Skeletal muscle satellite cell (primary cell): ENCODE measurements around the gene TCHH.
"Not testable (repeated sequence)": the region's sequence is repeated elsewhere in the genome, so short reads cannot be mapped to it uniquely, and the experiment has no call there.

Source experiments
- H3K27me3 ChIP-seq: 2 replicates; pipeline ENCODE4 v1.7.0; 2013; ENCODE audit warnings: low read length; ENCODE audit not compliant: control insufficient read depth, insufficient read depth
- H3K36me3 ChIP-seq: 2 replicates; pipeline ENCODE4 v1.7.0; 2013; ENCODE audit warnings: mild to moderate bottlenecking, control low read depth, low read length; ENCODE audit not compliant: insufficient read depth
- H3K4me1 ChIP-seq: 2 replicates; pipeline ENCODE4 v1.7.0; 2013; ENCODE audit warnings: low read length; ENCODE audit not compliant: control insufficient read depth, insufficient read depth
- H3K4me2 ChIP-seq: 2 replicates; pipeline ENCODE4 v1.7.0; 2013; ENCODE audit warnings: mild to moderate bottlenecking, low read length
- H3K4me3 ChIP-seq: 2 replicates; pipeline ENCODE4 v1.7.0; 2013; ENCODE audit warnings: low read length
- H3K9ac ChIP-seq: 2 replicates; pipeline ENCODE4 v1.7.0; 2013; ENCODE audit warnings: mild to moderate bottlenecking, low read depth, low read length, moderate library complexity
- H3K9me3 ChIP-seq: replicated peaks from 2 replicates; pipeline ENCODE4 v1.7.0; 2013; ENCODE audit warnings: mild to moderate bottlenecking, control low read depth, low read length

The TCHH gene

DNA sequence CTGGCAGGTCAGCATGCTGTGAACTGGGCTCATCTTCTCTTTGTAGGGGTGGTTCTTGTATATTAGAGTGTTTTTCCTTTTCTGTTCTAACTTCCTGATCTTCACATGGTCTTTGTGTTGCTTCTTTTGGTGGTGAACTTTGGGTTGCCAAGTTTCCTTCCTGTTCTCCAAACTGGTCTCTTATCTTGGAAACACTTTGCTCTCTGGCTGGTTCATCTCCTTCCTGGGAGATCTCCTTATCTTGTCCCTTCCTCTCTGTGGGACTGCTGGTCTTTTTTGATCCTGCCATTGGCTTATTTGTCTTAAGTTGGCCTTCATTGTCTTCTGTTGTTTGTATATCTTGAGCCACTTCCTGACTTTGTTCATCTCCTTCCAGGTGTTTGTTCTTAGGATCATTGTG is 28.5 kb downstream of the TCHH start:
- Histone ChIP-seq H3K27me3 (peaks cover 54% of the 10 kb centered on the region), H3K36me3 (no peaks in the 10 kb centered on the region), H3K9me3 (no peaks in the 10 kb centered on the region), H3K4me2 (no peak overlapping the region), H3K4me3 (no peak overlapping the region), H3K9ac (no peak overlapping the region), H3K4me1 (no peaks in the 10 kb centered on the region)

DNA sequence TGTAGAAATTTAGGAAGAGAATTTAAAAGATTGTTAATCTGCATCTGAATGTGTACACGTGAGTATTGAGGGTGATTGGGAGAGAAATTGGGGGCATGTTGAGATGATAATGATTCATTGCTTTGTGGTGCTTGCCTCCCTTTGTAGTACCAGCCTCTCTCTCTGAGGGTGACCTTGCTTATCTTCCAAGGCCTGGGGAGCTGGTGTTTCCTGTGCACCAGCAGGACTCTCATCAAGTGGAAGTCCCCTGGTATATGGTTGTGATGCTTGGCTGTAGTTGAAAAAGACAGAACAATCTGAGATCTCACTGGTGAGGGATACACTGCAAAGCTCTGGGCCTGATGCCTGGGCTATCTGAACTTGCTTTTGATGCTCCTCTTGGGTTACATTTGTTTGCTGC is 30.4 kb downstream of the TCHH start:
- peaks cover 49% of the 10 kb centered on the region for H3K27me3 ChIP-seq
- no peaks in the 10 kb centered on the region for H3K36me3 ChIP-seq
- H3K9me3 ChIP-seq, result no peaks in the 10 kb centered on the region
- no peak overlapping the region for H3K4me3 ChIP-seq
- no peak overlapping the region for H3K9ac ChIP-seq
- H3K4me2 ChIP-seq, result no peak overlapping the region
- no peaks in the 10 kb centered on the region for H3K4me1 ChIP-seq

DNA sequence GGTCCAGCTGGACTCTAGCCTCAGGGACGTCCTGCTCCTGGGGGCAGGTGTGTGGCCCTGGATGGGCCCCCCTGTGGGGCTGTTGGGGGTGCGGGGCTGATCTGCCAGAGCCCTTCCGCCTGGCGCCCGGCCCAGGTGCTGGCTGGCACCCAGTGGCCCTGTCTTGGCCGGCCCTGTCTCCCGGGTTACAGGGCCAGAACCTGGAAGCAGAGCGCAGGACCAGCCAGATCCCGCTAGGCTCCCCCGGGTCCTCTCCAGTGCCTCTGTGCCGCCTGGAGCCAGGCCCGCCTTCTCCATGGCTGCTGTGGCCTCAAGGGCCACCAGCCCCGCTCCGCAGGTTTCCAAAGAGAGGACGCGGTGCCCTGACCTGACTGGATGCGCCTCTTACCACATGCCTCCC is 34.2 kb downstream of the TCHH start:
- not testable (repeated sequence) for H3K4me3 ChIP-seq, H3K4me2 ChIP-seq, H3K36me3 ChIP-seq, H3K9ac ChIP-seq, H3K4me1 ChIP-seq, H3K9me3 ChIP-seq
- H3K27me3 ChIP-seq, result peaks cover 25% of the 10 kb centered on the region

DNA sequence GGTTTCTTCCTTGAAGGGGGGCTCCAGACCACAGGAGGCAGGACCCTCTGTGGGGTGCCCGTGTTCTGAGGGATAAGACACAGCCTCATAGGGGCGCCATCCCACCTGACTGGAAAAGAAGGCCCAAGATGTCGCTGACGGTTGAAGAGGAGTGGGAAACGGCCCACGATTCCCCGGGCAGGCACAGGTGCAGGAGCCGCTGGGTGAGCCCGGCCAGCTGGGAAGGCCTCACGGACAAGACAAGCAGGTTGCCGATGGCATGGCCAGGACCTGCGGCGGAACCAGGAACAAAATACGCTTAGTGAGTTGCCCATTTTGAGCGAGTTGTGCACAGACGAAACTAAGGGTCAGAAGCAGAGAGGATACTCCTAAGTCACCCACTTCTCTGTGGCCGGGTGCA is 34.8 kb downstream of the TCHH start:
- H3K4me1 ChIP-seq, H3K4me2 ChIP-seq, H3K4me3 ChIP-seq: not testable (repeated sequence)

DNA sequence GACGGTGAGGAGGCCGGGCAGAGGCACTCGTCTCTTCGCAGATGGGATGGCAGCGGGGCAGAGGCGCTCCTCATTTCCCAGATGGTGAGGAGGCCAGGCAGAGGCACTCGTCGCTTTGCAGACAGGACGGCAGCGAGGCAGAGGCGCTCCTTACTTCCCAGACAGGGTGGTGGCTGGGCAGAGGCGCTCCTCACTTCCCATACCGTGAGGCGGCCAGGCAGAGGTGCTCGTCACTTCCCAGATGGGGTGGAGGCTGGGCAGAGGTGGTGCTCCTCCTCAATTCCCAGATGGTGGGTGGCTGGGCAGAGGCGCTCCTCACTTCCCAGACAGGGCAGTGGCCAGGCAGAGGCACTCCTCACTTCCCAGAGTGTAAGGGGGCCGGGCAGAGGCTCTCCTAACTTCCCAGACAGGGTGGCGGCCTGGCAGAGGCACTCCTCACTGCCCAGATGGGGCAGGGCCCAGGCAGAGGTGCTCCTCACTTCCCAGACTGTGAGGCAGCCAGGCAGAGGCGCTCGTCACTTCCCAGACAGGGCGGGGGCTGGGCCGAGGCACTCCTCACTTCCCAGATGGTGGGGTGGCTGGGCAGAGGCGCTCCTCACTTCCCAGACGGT is 36.3 kb downstream of the TCHH start:
- Histone ChIP-seq H3K4me1 (no peaks in the 10 kb centered on the region), H3K27me3 (peaks cover 23% of the 10 kb centered on the region), H3K9me3 (no peaks in the 10 kb centered on the region), H3K4me2 (no peak overlapping the region), H3K9ac (no peak overlapping the region), H3K36me3 (no peaks in the 10 kb centered on the region), H3K4me3 (no peak overlapping the region)

More for the DNA sequence above, 34.8 kb downstream of the TCHH start:
- not testable (repeated sequence) for H3K36me3 ChIP-seq, H3K9ac ChIP-seq, H3K9me3 ChIP-seq
- H3K27me3 ChIP-seq, result peaks cover 21% of the 10 kb centered on the region

DNA sequence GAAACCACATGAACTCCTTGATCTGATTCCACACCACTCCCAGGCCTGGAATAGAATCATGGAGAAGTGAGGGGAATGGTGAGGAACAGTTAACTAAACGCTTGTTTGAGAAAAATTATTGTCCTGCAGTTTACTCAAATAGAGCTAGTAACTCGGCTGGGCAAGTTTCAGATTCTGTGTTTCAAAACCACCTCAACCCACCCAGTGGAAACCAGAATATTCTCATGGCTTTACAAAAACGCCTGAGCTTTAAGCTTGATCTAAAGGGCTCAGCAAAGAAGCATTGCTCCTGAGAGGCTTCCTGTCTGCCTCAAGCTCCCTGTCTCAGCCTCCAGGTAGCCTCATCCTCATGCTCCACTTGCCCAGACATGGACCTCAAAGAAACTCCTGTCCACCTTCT is 42.9 kb downstream of the TCHH start:
- Histone ChIP-seq H3K4me2 (no peak overlapping the region), H3K27me3 (peaks cover 72% of the 10 kb centered on the region), H3K4me1 (no peaks in the 10 kb centered on the region), H3K9me3 (no peaks in the 10 kb centered on the region), H3K9ac (no peak overlapping the region), H3K4me3 (no peak overlapping the region), H3K36me3 (no peaks in the 10 kb centered on the region)

DNA sequence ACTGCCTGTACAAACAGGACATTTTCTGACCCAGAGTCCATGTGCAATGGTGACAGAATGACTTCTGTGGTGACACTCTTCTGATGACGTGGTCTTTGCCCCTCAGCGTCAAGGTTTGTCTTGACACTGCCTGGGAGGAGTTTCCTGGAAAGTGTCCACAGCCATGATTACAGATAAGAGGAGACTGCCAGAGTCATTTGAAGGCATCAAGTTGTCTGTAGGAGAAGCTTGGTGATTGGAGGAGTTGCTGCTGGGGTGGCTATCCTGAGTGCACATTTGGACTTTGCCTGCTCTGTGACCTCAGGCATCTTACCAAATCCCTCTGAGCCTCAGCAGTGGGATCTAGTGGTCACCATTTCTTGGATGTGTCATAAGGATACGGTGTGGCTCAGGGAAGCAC is 44.1 kb downstream of the TCHH start:
- no peak overlapping the region for H3K4me2 ChIP-seq
- no peaks in the 10 kb centered on the region for H3K4me1 ChIP-seq
- H3K36me3 ChIP-seq, result no peaks in the 10 kb centered on the region
- H3K4me3 ChIP-seq, result no peak overlapping the region
- no peak overlapping the region for H3K9ac ChIP-seq
- H3K9me3 ChIP-seq, result no peaks in the 10 kb centered on the region
- H3K27me3 ChIP-seq, result peaks cover 70% of the 10 kb centered on the region

DNA sequence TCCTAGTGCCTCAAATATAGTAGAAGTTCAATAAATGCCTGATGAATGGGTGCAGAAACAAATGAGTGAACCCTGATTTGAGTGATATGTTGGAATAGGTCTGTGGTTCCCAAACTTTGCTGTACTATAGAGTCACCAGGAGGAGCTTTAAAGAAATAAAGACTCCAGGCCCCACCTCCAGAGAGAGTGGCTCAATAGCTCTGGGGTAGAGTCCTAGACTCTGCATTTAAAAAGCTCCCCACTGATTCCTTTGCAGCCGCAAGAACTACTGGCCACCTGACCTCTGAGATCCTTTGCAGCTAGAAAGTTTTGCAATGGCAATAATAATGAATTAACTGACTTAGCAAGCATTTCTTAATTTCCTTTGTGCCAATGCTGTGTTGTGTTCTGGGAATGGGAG is 47.3 kb downstream of the TCHH start:
- H3K36me3 ChIP-seq, result no peaks in the 10 kb centered on the region
- H3K4me1 ChIP-seq, result no peaks in the 10 kb centered on the region
- H3K4me3 ChIP-seq, result no peak overlapping the region
- peaks cover 53% of the 10 kb centered on the region for H3K27me3 ChIP-seq
- no peak overlapping the region for H3K4me2 ChIP-seq
- H3K9ac ChIP-seq, result no peak overlapping the region
- H3K9me3 ChIP-seq, result no peaks in the 10 kb centered on the region

DNA sequence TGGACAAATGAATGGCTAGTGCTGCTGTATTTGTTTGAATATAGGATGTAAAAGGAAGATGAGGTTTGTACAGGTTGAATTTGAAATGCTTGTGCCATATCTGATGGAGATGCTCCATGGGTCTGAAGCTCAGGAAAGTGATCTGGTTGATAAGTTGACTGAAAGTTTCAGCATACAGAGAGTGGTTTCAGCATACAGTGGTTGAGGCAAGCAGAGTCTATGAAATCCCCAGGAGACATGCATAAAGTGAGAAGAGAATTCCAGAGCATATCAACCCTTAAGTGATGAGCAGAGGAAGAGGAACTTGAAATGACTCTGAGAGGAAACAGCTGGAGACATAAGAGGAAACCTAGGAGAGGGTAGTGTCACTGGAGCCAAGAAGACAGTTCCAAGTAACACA is 48.1 kb downstream of the TCHH start:
- no peaks in the 10 kb centered on the region for H3K4me1 ChIP-seq
- H3K9ac ChIP-seq, result no peak overlapping the region
- peaks cover 53% of the 10 kb centered on the region for H3K27me3 ChIP-seq
- no peak overlapping the region for H3K4me2 ChIP-seq
- no peak overlapping the region for H3K4me3 ChIP-seq
- no peaks in the 10 kb centered on the region for H3K9me3 ChIP-seq
- H3K36me3 ChIP-seq, result no peaks in the 10 kb centered on the region

DNA sequence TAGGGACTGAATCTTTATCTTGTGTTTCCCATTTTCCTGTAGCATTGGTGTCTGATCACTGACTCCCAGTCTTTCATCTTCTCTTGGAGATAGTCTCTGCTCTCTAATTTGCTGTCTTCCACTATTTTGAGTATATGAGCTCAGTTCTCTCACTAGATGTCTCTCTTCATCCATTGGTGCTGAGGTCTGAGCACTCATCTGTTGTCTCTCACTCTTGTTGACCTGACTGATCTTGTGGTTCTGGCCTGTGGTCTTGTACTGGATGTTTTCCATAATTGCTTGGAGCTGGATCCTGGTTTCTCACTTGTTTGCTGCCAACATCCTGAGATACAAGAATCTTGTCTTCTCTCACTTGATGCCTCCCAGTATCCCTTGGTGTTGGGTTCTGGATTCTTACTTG is 53.3 kb downstream of the TCHH start:
- no peak overlapping the region for H3K4me3 ChIP-seq
- no peaks in the 10 kb centered on the region for H3K4me1 ChIP-seq
- H3K36me3 ChIP-seq, result no peaks in the 10 kb centered on the region
- no peak overlapping the region for H3K4me2 ChIP-seq
- no peak overlapping the region for H3K9ac ChIP-seq
- no peaks in the 10 kb centered on the region for H3K9me3 ChIP-seq
- H3K27me3 ChIP-seq, result peaks cover 59% of the 10 kb centered on the region
